Measurements from ENCODE around the gene DLGAP4.
A peak's percentile ranks its signal among the peaks of the same experiment; 100 is the strongest.

The DLGAP4 gene

GRCh38 chr20:36386236-36386635, 80.1 kb downstream of the DLGAP4 start:
- no peak for DNase-seq

GRCh38 chr20:36390269-36390668, 84.1 kb downstream of the DLGAP4 start:
- DNase-seq, result no peak

GRCh38 chr20:36390719-36391415, 84.7 kb downstream of the DLGAP4 start:
- no peak for DNase-seq

GRCh38 chr20:36391456-36391855, 85.3 kb downstream of the DLGAP4 start:
- DNase-seq, result no peak

- DNase-seq, result no peak
Observed at GRCh38 chr20:36391955-36392354, 85.8 kb downstream of the DLGAP4 start.

GRCh38 chr20:36392989-36393388, 86.8 kb downstream of the DLGAP4 start:
- DNase-seq, result no peak

GRCh38 chr20:36394340-36394965, 88.3 kb downstream of the DLGAP4 start:
- no peak for DNase-seq

- no peak for DNase-seq
Observed at GRCh38 chr20:36396340-36396739, 90.2 kb downstream of the DLGAP4 start.

- DNase-seq, result no peak
Observed at GRCh38 chr20:36396847-36397630, 90.9 kb downstream of the DLGAP4 start.

- DNase-seq, result no peak
Observed at GRCh38 chr20:36398515-36398914, 92.4 kb downstream of the DLGAP4 start.

- peak; percentile 1 to 53 for DNase-seq
Observed at GRCh38 chr20:36399147-36399968, 93.2 kb downstream of the DLGAP4 start.

- DNase-seq, result no peak
Observed at GRCh38 chr20:36399969-36400545, 93.9 kb downstream of the DLGAP4 start.

- no peak for DNase-seq
Observed at GRCh38 chr20:36400909-36401735, 95.0 kb downstream of the DLGAP4 start.

- DNase-seq, result no peak
Observed at GRCh38 chr20:36402708-36403107, 96.6 kb downstream of the DLGAP4 start.

GRCh38 chr20:36404435-36404978, 98.4 kb downstream of the DLGAP4 start:
- no peak for DNase-seq

- no peak for DNase-seq
Observed at GRCh38 chr20:36405255-36405654, 99.1 kb downstream of the DLGAP4 start.

- no peak for DNase-seq
Observed at GRCh38 chr20:36407199-36407733, 101.1 kb downstream of the DLGAP4 start.

- DNase-seq, result no peak
Observed at GRCh38 chr20:36408219-36408618, 102.1 kb downstream of the DLGAP4 start.

- DNase-seq, result no peak
Observed at GRCh38 chr20:36411861-36412454, 105.8 kb downstream of the DLGAP4 start.

GRCh38 chr20:36415475-36416002, 109.4 kb downstream of the DLGAP4 start:
- DNase-seq, result no peak
